ENCODE measurements around the gene THRAP3.
"Not testable (repeated sequence)": the region's sequence is repeated elsewhere in the genome, so short reads cannot be mapped to it uniquely, and the experiment has no call there.

The THRAP3 gene

GRCh38 chr1:36207339-36207738 lies 16.9 kb upstream of the THRAP3 start:
- in situ Hi-C loops (cut with MboI; ENCODE audit: low pct_unique_long_range_greater_than_20kb, low sequenced_read_pairs, unreplicated experiment) = no loop called here
- DNase-seq (ENCODE audit: low spot score) = no peak

GRCh38 chr1:36208978-36209703 lies 15.1 kb upstream of the THRAP3 start:
- DNase-seq (ENCODE audit: low spot score) = no peak
- TF ChIP-seq CTCF (IDR thresholded peaks at IDR 0.05; ENCODE audit: extremely low read depth, insufficient read depth, missing control alignments) = no peak
- in situ Hi-C loops (cut with MboI; ENCODE audit: low pct_unique_long_range_greater_than_20kb, low sequenced_read_pairs, unreplicated experiment) = no loop called here

More at GRCh38 chr1:36207339-36207738, 16.9 kb upstream of the THRAP3 start:
- no peak for TF ChIP-seq CTCF (IDR thresholded peaks at IDR 0.05; ENCODE audit: extremely low read depth, insufficient read depth, missing control alignments)

- no peak for DNase-seq (ENCODE audit: low spot score)
- TF ChIP-seq CTCF (IDR thresholded peaks at IDR 0.05; ENCODE audit: extremely low read depth, insufficient read depth, missing control alignments) = no peak
- in situ Hi-C loops (cut with MboI; ENCODE audit: low pct_unique_long_range_greater_than_20kb, low sequenced_read_pairs, unreplicated experiment) = no loop called here
Measured at GRCh38 chr1:36211307-36211706, 12.9 kb upstream of the THRAP3 start.

GRCh38 chr1:36211841-36212240 lies 12.4 kb upstream of the THRAP3 start:
- in situ Hi-C loops (cut with MboI; ENCODE audit: low pct_unique_long_range_greater_than_20kb, low sequenced_read_pairs, unreplicated experiment) = no loop called here
- no peak for TF ChIP-seq CTCF (IDR thresholded peaks at IDR 0.05; ENCODE audit: extremely low read depth, insufficient read depth, missing control alignments)
- DNase-seq (ENCODE audit: low spot score) = no peak

GRCh38 chr1:36212782-36213181 lies 11.5 kb upstream of the THRAP3 start:
- in situ Hi-C loops (cut with MboI; ENCODE audit: low pct_unique_long_range_greater_than_20kb, low sequenced_read_pairs, unreplicated experiment) = no loop called here
- no peak for TF ChIP-seq CTCF (IDR thresholded peaks at IDR 0.05; ENCODE audit: extremely low read depth, insufficient read depth, missing control alignments)
- DNase-seq (ENCODE audit: low spot score) = no peak

- TF ChIP-seq CTCF (IDR thresholded peaks at IDR 0.05; ENCODE audit: extremely low read depth, insufficient read depth, missing control alignments) = no peak
- in situ Hi-C loops (cut with MboI; ENCODE audit: low pct_unique_long_range_greater_than_20kb, low sequenced_read_pairs, unreplicated experiment) = no loop called here
- DNase-seq (ENCODE audit: low spot score) = no peak
Measured at GRCh38 chr1:36217670-36218069, 6.6 kb upstream of the THRAP3 start.

GRCh38 chr1:36221901-36222300 lies 2.3 kb upstream of the THRAP3 start:
- DNase-seq (ENCODE audit: low spot score); in situ Hi-C loops (cut with MboI; ENCODE audit: low pct_unique_long_range_greater_than_20kb, low sequenced_read_pairs, unreplicated experiment): not testable (repeated sequence)

Data from GM13977 (cell line).